H1 (cell line): ENCODE results near the gene OR4K1. TPM values are rescaled to one million over a fixed set of nuclear protein-coding genes. Genes with fewer than 3 reads are reported as not detected.

Source experiments
- CTCF ChIA-PET: fragments of 300-600 bp; sonication (Branson Sonifier 250); formaldehyde crosslinking; loops from one replicate; lab custom pipeline; 2021; ENCODE audit not compliant: partially characterized antibody; lab: Charles Lee
- POLR2A ChIA-PET: fragments of 300-600 bp; sonication (Branson Sonifier 250); formaldehyde crosslinking; loops from one replicate; lab custom pipeline; 2021; ENCODE audit warnings: inconsistent platforms; ENCODE audit not compliant: partially characterized antibody; lab: Charles Lee
- DNase-seq, 2 experiments: peaks; one replicate each; pipeline versions ENCODE4 v3.0.0 to v3.0.0-alpha.2; 2010 to 2022; ENCODE audit warnings: low spot score in 2 of 2, low read depth in 1 of 2, mixed read lengths in 1 of 2
- FAIRE-seq: peaks from 2 replicates; lab custom pipeline; 2011; peaks lifted over from hg19 to GRCh38; lab: Jason Lieb, UNC
- H2AFZ ChIP-seq: 2 replicates; pipeline ENCODE4 v1.8.1; 2012; ENCODE audit warnings: low read length, inconsistent platforms
- H2AK5ac ChIP-seq: 2 replicates; pipeline ENCODE4 v1.6.1; 2013; ENCODE audit warnings: low read depth, low read length
- H2BK120ac ChIP-seq: replicated peaks from 2 replicates; pipeline ENCODE3; 2013; ENCODE audit warnings: low read depth, low read length, inconsistent platforms
- H2BK12ac ChIP-seq: 2 replicates; pipeline ENCODE4 v1.6.1; 2013; ENCODE audit warnings: low read depth, low read length
- H2BK15ac ChIP-seq: 2 replicates; pipeline ENCODE4 v1.6.1; 2013; ENCODE audit warnings: low read length
- H2BK20ac ChIP-seq: 2 replicates; pipeline ENCODE4 v1.6.1; 2013; ENCODE audit warnings: low read length
- H2BK5ac ChIP-seq: 2 replicates; pipeline ENCODE4 v1.6.1; 2013; ENCODE audit warnings: low read depth, low read length
- H3K14ac ChIP-seq: 2 replicates; pipeline ENCODE4 v1.6.1; 2013; ENCODE audit warnings: inconsistent platforms; ENCODE audit not compliant: insufficient read length
- H3K18ac ChIP-seq: 2 replicates; pipeline ENCODE4 v1.6.1; 2013; ENCODE audit warnings: low read length; ENCODE audit errors: extremely low read depth
- H3K23ac ChIP-seq: 2 replicates; pipeline ENCODE4 v1.6.1; 2013; ENCODE audit warnings: inconsistent platforms; ENCODE audit not compliant: insufficient read length
- H3K23me2 ChIP-seq: 2 replicates; pipeline ENCODE4 v1.6.1; 2013; ENCODE audit warnings: low read depth, low read length
- H3K27ac ChIP-seq: 2 replicates; pipeline ENCODE4 v1.6.1; 2011; ENCODE audit warnings: low read depth, low read length, inconsistent platforms
- H3K27me3 ChIP-seq, 4 experiments: replicated peaks in 1 of 4; 1 replicate in 1 of 4; 2 replicates in 3 of 4; pipeline versions ENCODE4 v1.6.1 to v1.8.1; 2011 to 2013; ENCODE audit warnings: low read length in 3 of 4, mild to moderate bottlenecking in 3 of 4, inconsistent platforms in 2 of 4, mixed read lengths in 2 of 4, moderate library complexity in 1 of 4; ENCODE audit not compliant: control insufficient read depth in 3 of 4, insufficient read depth in 3 of 4; ENCODE audit errors: extremely low read depth in 1 of 4
- H3K36me3 ChIP-seq, 4 experiments: 2 replicates each; pipeline versions ENCODE4 v1.6.1 to v1.8.1; 2011 to 2013; ENCODE audit warnings: mild to moderate bottlenecking in 4 of 4, low read length in 3 of 4, moderate library complexity in 2 of 4, control low read depth in 1 of 4, inconsistent platforms in 1 of 4; ENCODE audit not compliant: insufficient read depth in 4 of 4, control insufficient read depth in 2 of 4
- H3K4ac ChIP-seq: replicated peaks from 2 replicates; pipeline ENCODE3; 2013; ENCODE audit warnings: low read length, low read depth, mixed read lengths, inconsistent platforms; ENCODE audit not compliant: insufficient read length
- H3K4me1 ChIP-seq, 4 experiments: replicated peaks in 1 of 4; 1 replicate in 1 of 4; 2 replicates in 3 of 4; pipeline versions ENCODE4 v1.6.1 to v1.8.1; 2011 to 2013; ENCODE audit warnings: low read length in 3 of 4, inconsistent platforms in 2 of 4, mixed read lengths in 1 of 4; ENCODE audit not compliant: insufficient read depth in 4 of 4, control insufficient read depth in 3 of 4
- H3K4me2 ChIP-seq, 2 experiments: 2 replicates each; pipeline versions ENCODE4 v1.6.1 to v1.8.1; 2011 to 2013; ENCODE audit warnings: low read depth in 2 of 2, low read length in 2 of 2, control low read depth in 1 of 2, inconsistent platforms in 1 of 2, mild to moderate bottlenecking in 1 of 2; ENCODE audit not compliant: insufficient read depth in 1 of 2
- H3K4me3 ChIP-seq, 4 experiments: fragments of 200-600, 300-600 bp in 1 of 4; sonication (generic), shearing (Covaris generic), sonication (Bioruptor Twin) in 1 of 4; 2 replicates each; pipeline versions ENCODE4 v1.5.1 to v1.8.1; 2011 to 2016; ENCODE audit warnings: low read length in 4 of 4, low read depth in 3 of 4, control low read depth in 2 of 4, inconsistent platforms in 2 of 4, mild to moderate bottlenecking in 2 of 4, mixed read lengths in 1 of 4, moderate library complexity in 1 of 4; ENCODE audit not compliant: insufficient read depth in 2 of 4; ENCODE audit errors: extremely low read depth in 1 of 4
- H3K56ac ChIP-seq: replicated peaks from 2 replicates; pipeline ENCODE3; 2013; ENCODE audit warnings: low read depth, mild to moderate bottlenecking, mixed read lengths, low read length, inconsistent platforms; ENCODE audit not compliant: insufficient read length
- H3K79me1 ChIP-seq: 2 replicates; pipeline ENCODE4 v1.6.1; 2013; ENCODE audit warnings: low read depth, low read length, control low read depth
- H3K79me2 ChIP-seq, 2 experiments: 2 replicates each; pipeline versions ENCODE4 v1.6.1 to v1.8.1; 2012 to 2013; ENCODE audit warnings: low read length in 2 of 2, mild to moderate bottlenecking in 2 of 2, inconsistent platforms in 1 of 2; ENCODE audit not compliant: insufficient read depth in 2 of 2, control insufficient read depth in 1 of 2
- H3K9ac ChIP-seq, 4 experiments: replicated peaks in 1 of 4; 1 replicate in 1 of 4; 2 replicates in 3 of 4; pipeline versions ENCODE4 v1.6.1 to v1.8.1; 2011 to 2013; ENCODE audit warnings: low read depth in 3 of 4, low read length in 3 of 4, control low read depth in 2 of 4, mild to moderate bottlenecking in 2 of 4, moderate library complexity in 2 of 4, inconsistent platforms in 1 of 4; ENCODE audit errors: extremely low read depth in 1 of 4
- H3K9me3 ChIP-seq, 2 experiments: 2 replicates each; pipeline versions ENCODE4 v1.6.1 to v1.8.1; 2012 to 2013; ENCODE audit warnings: mild to moderate bottlenecking in 2 of 2, moderate library complexity in 2 of 2, control low read depth in 1 of 2, inconsistent platforms in 1 of 2, low read depth in 1 of 2, low read length in 1 of 2, mixed read lengths in 1 of 2; ENCODE audit not compliant: insufficient read depth in 2 of 2
- H4K20me1 ChIP-seq, 2 experiments: replicated peaks in 1 of 2; 2 replicates each; pipeline versions ENCODE3 to v1.8.1; 2011 to 2013; ENCODE audit warnings: inconsistent platforms in 2 of 2, low read length in 2 of 2, mild to moderate bottlenecking in 1 of 2; ENCODE audit not compliant: insufficient read depth in 2 of 2, control insufficient read depth in 1 of 2
- H4K5ac ChIP-seq: 2 replicates; pipeline ENCODE4 v1.6.1; 2013; ENCODE audit warnings: low read length, low read depth, mixed read lengths, inconsistent platforms; ENCODE audit not compliant: insufficient read length
- H4K8ac ChIP-seq: 2 replicates; pipeline ENCODE4 v1.8.0; 2013; ENCODE audit warnings: mild to moderate bottlenecking, moderate library complexity, low read length, inconsistent platforms; ENCODE audit not compliant: insufficient read depth; ENCODE audit errors: extremely low read depth
- H4K91ac ChIP-seq: replicated peaks from 2 replicates; pipeline ENCODE3; 2013; ENCODE audit warnings: low read length, mixed read lengths, inconsistent platforms; ENCODE audit not compliant: insufficient read length
- CBX8 ChIP-seq: fragments of 300-800, 300-1000 bp; sonication (generic); IDR thresholded peaks from 2 replicates; pipeline ENCODE4 v1.7.1; 2016; ENCODE audit warnings: low read depth, low read length, borderline replicate concordance
- CHD2 ChIP-seq: IDR thresholded peaks from 2 replicates; pipeline ENCODE4 v1.6.1; 2012; ENCODE audit warnings: low read length, improper control_type of control experiment
- KDM1A ChIP-seq: fragments of 200-600, 300-600 bp; sonication (generic); IDR thresholded peaks from 2 replicates; pipeline ENCODE4 v1.7.1; 2016; ENCODE audit warnings: mild to moderate bottlenecking, low read length, borderline replicate concordance
- SIRT6 ChIP-seq: IDR thresholded peaks from one replicate; pipeline ENCODE4 v1.7.1; 2012; ENCODE audit warnings: low read length, inconsistent platforms
- TAF7 ChIP-seq: optimal IDR thresholded peaks from 2 replicates; pipeline ENCODE3; 2011; ENCODE audit warnings: low read depth, mild to moderate bottlenecking, inconsistent platforms, low read length, moderate library complexity, borderline replicate concordance
- WGBS, 2 experiments: shearing (Covaris generic) in 1 of 2; methylation state at CpG; one replicate each; pipeline versions ENCODE4 v1.1.6 to v1.1.7; 2013 to 2015; ENCODE audit warnings: low lambda C conversion rate in 2 of 2, mixed read lengths in 2 of 2, inconsistent platforms in 1 of 2, low coverage in 1 of 2, missing lambda C conversion rate in 1 of 2; ENCODE audit not compliant: insufficient replicate concordance in 2 of 2, insufficient coverage in 1 of 2, insufficient read length in 1 of 2; ENCODE audit errors: extremely low coverage in 1 of 2, missing lambda C conversion rate in 1 of 2; 5-methylcytosine and 5-hydroxymethylcytosine counted together
- polyA plus RNA-seq, 7 experiments: library from polyadenylated mRNA; depleted of rRNA in 3 of 7; stranded (reverse) in 5 of 7; unstranded in 2 of 7; fragments of >200 nt in 5 of 7; fragments of 200-250 nt in 2 of 7; gene quantifications; 1 replicate in 5 of 7; 2 replicates in 1 of 7; 4 replicates in 1 of 7; pipeline versions ENCODE4 v1.2.1 to v1.2.3, GENCODE V29; 2011 to 2013; ENCODE audit warnings: missing spikeins in 2 of 7, mixed read lengths in 2 of 7
- total RNA-seq: library from RNA; stranded (reverse); fragmentation: NEBNext Ultra II Directional; extraction: Animal tissue kit (Norgen Biotek cat#: 25700); gene quantifications from 2 replicates; pipeline ENCODE4 v1.2.1, GENCODE V29; 2021
- TF ChIP-seq, protein P1 (sequence below): IDR thresholded peaks from 2 replicates; pipeline ENCODE4 v1.6.1; 2012; ENCODE audit warnings: inconsistent platforms
- TF ChIP-seq, protein P2 (sequence below): IDR thresholded peaks from 2 replicates; pipeline ENCODE4 v1.6.1; 2011; ENCODE audit warnings: low read depth, mild to moderate bottlenecking, low read length; ENCODE audit not compliant: insufficient read depth

OR4K1 gene
- total and polyA plus RNA-seq, 2 of the 8 experiments (the other 6 are each of a cell fraction or from before 2014, with no cell fraction given): not detected

DNA sequence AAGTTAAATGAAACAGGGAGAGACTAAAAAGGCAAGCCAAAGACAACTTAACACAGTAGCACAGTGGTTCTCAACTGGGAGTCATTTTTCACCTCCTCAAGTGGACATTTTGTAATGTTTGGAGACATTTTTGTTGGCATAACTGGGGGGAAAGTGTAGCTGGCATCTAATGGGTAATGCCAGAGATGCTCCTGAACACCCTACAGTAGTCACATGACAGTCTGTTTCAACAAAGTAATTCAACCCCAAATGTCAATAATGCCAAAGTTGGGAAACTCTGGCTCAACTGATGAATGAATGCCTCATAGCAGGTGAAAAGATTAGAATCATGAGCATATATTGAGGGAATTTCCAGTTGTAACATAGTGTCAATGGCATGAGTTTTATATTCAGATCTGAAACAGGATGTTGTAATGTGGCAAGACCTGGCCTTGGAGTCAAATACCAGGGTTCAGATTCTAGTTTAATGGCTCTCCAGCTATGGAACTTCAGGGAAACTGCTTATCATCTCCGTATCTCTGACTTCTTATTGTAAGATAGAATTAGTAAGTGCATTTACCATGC, 12.7 kb upstream of the OR4K1 start:
- POLR2A ChIA-PET: no interaction called here
- Histone ChIP-seq H3K79me1 (no peaks in the 10 kb centered on the region), H2BK120ac (no peak overlapping the region), H3K4me2 (no peak overlapping the region), H2AK5ac (no peak overlapping the region), H4K5ac (no peak overlapping the region), H3K23me2 (no peaks in the 10 kb centered on the region), H2AFZ (no peak overlapping the region), H3K27ac (no peak overlapping the region), H2BK12ac (no peak overlapping the region), H3K36me3 (peaks cover 0 to 3% (median 0%) of the 10 kb centered on the region in 4 experiments; a peak in 1 of 8 replicates), H3K27me3 (no peaks in the 10 kb centered on the region), H3K18ac (no peak overlapping the region), H4K91ac (no peak overlapping the region), H3K4ac (no peak overlapping the region), H3K4me1 (no peaks in the 10 kb centered on the region), H4K8ac (no peak overlapping the region), H3K56ac (no peak overlapping the region), H3K14ac (no peak overlapping the region), H2BK5ac (no peak overlapping the region), H3K9ac (no peak overlapping the region), H3K4me3 (no peak overlapping the region), H3K79me2 (no peaks in the 10 kb centered on the region), H2BK15ac (no peak overlapping the region)
- CTCF ChIA-PET: no interaction called here
- no peak for FAIRE-seq
- no peak for DNase-seq
- no peak for TF ChIP-seq CHD2
- TF ChIP-seq, protein P1, sequence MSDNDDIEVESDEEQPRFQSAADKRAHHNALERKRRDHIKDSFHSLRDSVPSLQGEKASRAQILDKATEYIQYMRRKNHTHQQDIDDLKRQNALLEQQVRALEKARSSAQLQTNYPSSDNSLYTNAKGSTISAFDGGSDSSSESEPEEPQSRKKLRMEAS: no peak
- no peak for TF ChIP-seq KDM1A
- TF ChIP-seq CBX8: no peak
- no peak for TF ChIP-seq SIRT6
- TF ChIP-seq, protein P2, sequence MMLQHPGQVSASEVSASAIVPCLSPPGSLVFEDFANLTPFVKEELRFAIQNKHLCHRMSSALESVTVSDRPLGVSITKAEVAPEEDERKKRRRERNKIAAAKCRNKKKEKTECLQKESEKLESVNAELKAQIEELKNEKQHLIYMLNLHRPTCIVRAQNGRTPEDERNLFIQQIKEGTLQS: no peak
- TF ChIP-seq TAF7: no peak
- TF ChIP-seq, all 59 proteins: peak for 0
- Histone ChIP-seq H2BK20ac (no peak overlapping the region), H3K9me3 (peaks cover 50 to 53% of the 10 kb centered on the region in 2 experiments), H3K23ac (no peak overlapping the region), H4K20me1 (no peaks in the 10 kb centered on the region)
- WGBS, 2 experiments: 69% methylated on average over 1 of the region's 1 CpG; no CpG with 5 or more reads in 1 of the 2 experiments
